HEK293 (cell line): ENCODE measurements around the gene OTOR.

Experiments used
- CTCF ChIA-PET: fragments of 350-600 bp; formaldehyde crosslinking; extraction: SDS; loops from one replicate; lab custom pipeline; 2021; ENCODE audit warnings: antibody characterized with exemption; lab: Yijun Ruan, JAX
- POLR2A ChIA-PET: fragments of 300-600 bp; formaldehyde crosslinking; extraction: SDS; loops from one replicate; lab custom pipeline; 2020; ENCODE audit warnings: antibody characterized with exemption, inconsistent platforms; lab: Yijun Ruan, JAX
- H3K27ac ChIP-seq: fragments of 200-500 bp; sonication (Bioruptor generic); 2 replicates; pipeline ENCODE4 v1.5.1; 2014; ENCODE audit warnings: low read depth, low read length, control low read depth, inconsistent platforms; ENCODE audit errors: extremely low read depth
- H3K36me3 ChIP-seq, 2 experiments: fragments of 200-500 bp in 1 of 2; sonication (Bioruptor generic) in 1 of 2; 1 replicate in 1 of 2; 2 replicates in 1 of 2; pipeline ENCODE4 v1.5.1; 2014 to 2017; ENCODE audit warnings: inconsistent platforms in 2 of 2, low read length in 2 of 2; ENCODE audit not compliant: control insufficient read depth in 2 of 2, insufficient read depth in 1 of 2
- H3K4me1 ChIP-seq: fragments of 200-500 bp; sonication (Bioruptor generic); 2 replicates; pipeline ENCODE4 v1.5.1; 2014; ENCODE audit warnings: mild to moderate bottlenecking, low read length, inconsistent platforms; ENCODE audit not compliant: control insufficient read depth, insufficient read depth
- H3K4me3 ChIP-seq: 2 replicates; pipeline ENCODE4 v1.5.1; 2011; ENCODE audit warnings: low read depth, mild to moderate bottlenecking, control low read depth, low read length, moderate library complexity
- H3K9me3 ChIP-seq: fragments of 200-500 bp; sonication (Bioruptor generic); 2 replicates; pipeline ENCODE4 v1.5.1; 2014; ENCODE audit warnings: low read depth, low read length, inconsistent platforms; ENCODE audit not compliant: control insufficient read depth, insufficient read depth
- EGR2 ChIP-seq: fragments of 450-650 bp; formaldehyde crosslinking; IDR thresholded peaks from 2 replicates; pipeline ENCODE4 v1.5.1; 2016; ENCODE audit warnings: low read depth, missing biosample characterization, missing genetic modification characterization
- GLIS2 ChIP-seq: fragments of 450-650 bp; formaldehyde crosslinking; IDR thresholded peaks from 2 replicates; pipeline ENCODE4 v1.5.1; 2016; ENCODE audit warnings: missing biosample characterization, missing genetic modification characterization
- YY1 ChIP-seq: fragments of 450-650 bp; formaldehyde crosslinking; IDR thresholded peaks from 2 replicates; pipeline ENCODE4 v1.5.1; 2018; ENCODE audit warnings: missing biosample characterization, missing genetic modification characterization
- ZNF138 ChIP-seq: fragments of 450-650 bp; formaldehyde crosslinking; IDR thresholded peaks from 2 replicates; pipeline ENCODE4 v1.5.1; 2016; ENCODE audit warnings: missing biosample characterization, missing genetic modification characterization, borderline replicate concordance
- ZNF16 ChIP-seq: fragments of 450-650 bp; formaldehyde crosslinking; IDR thresholded peaks from 2 replicates; pipeline ENCODE4 v1.5.1; 2016; ENCODE audit warnings: low read depth, missing biosample characterization, missing genetic modification characterization
- ZNF341 ChIP-seq: fragments of 450-650 bp; formaldehyde crosslinking; IDR thresholded peaks from 2 replicates; pipeline ENCODE4; 2016; ENCODE audit warnings: low read depth, missing biosample characterization, missing genetic modification characterization
- ZNF404 ChIP-seq: fragments of 450-650 bp; formaldehyde crosslinking; IDR thresholded peaks from 2 replicates; pipeline ENCODE4 v1.5.1; 2017; ENCODE audit warnings: missing biosample characterization, missing genetic modification characterization
- ZNF416 ChIP-seq: fragments of 450-650 bp; formaldehyde crosslinking; IDR thresholded peaks from 2 replicates; pipeline ENCODE4 v1.5.1; 2016; ENCODE audit warnings: missing biosample characterization, missing genetic modification characterization
- ZNF529 ChIP-seq: fragments of 450-650 bp; formaldehyde crosslinking; IDR thresholded peaks from 2 replicates; pipeline ENCODE4 v1.5.1; 2017; ENCODE audit warnings: missing genetic modification characterization, missing biosample characterization; ENCODE audit not compliant: insufficient replicate concordance
- ZNF544 ChIP-seq: fragments of 450-650 bp; formaldehyde crosslinking; IDR thresholded peaks from 2 replicates; pipeline ENCODE4 v1.5.0; 2017; ENCODE audit warnings: missing biosample characterization, missing genetic modification characterization
- ZNF677 ChIP-seq: fragments of 450-650 bp; IDR thresholded peaks from 2 replicates; pipeline ENCODE4 v1.5.0; 2018; ENCODE audit warnings: missing biosample characterization, mild to moderate bottlenecking, missing genetic modification characterization, moderate library complexity
- ZNF837 ChIP-seq: fragments of 450-650 bp; formaldehyde crosslinking; IDR thresholded peaks from 2 replicates; pipeline ENCODE4 v1.5.1; 2016; ENCODE audit warnings: missing biosample characterization, missing genetic modification characterization
- TF ChIP-seq, protein P1 (sequence below): fragments of 450-650 bp; formaldehyde crosslinking; IDR thresholded peaks from 2 replicates; pipeline ENCODE4 v1.5.1; 2016; ENCODE audit warnings: missing biosample characterization, missing genetic modification characterization, borderline replicate concordance
- TF ChIP-seq, protein P2 (sequence below): fragments of 450-650 bp; formaldehyde crosslinking; IDR thresholded peaks from 2 replicates; pipeline ENCODE4 v1.5.1; 2017; ENCODE audit warnings: missing biosample characterization, missing genetic modification characterization
- TF ChIP-seq, protein P3 (sequence below): fragments of 450-650 bp; formaldehyde crosslinking; IDR thresholded peaks from 2 replicates; pipeline ENCODE4 v1.5.1; 2016; ENCODE audit warnings: missing biosample characterization, missing genetic modification characterization

The OTOR gene

DNA sequence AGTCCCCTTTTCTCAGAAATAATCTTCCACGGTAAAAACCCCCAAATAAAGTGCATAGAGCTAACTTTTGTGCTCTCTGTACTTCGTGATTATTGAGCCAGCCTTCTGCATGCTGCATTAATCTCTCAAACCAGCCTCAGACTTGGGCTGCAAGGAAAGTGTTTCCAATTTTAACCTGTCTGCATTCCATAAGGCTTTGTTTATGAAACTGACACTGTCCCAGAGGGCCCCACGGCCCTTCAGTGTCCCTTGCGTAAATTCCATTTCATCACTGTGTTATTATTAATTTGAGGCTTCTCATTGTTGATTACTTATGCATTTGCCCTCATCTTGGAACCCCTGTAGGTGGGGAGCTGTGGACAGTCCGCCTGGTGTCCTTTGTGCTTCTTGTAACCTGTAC is 33.9 kb upstream of the OTOR start:
- Histone ChIP-seq H3K36me3 (no peaks in the 10 kb centered on the region), H3K9me3 (no peaks in the 10 kb centered on the region), H3K4me3 (no peak overlapping the region), H3K4me1 (no peaks in the 10 kb centered on the region), H3K27ac (no peak overlapping the region)
- POLR2A ChIA-PET = no interaction called here
- CTCF ChIA-PET = no interaction called here
- TF ChIP-seq, protein P1, sequence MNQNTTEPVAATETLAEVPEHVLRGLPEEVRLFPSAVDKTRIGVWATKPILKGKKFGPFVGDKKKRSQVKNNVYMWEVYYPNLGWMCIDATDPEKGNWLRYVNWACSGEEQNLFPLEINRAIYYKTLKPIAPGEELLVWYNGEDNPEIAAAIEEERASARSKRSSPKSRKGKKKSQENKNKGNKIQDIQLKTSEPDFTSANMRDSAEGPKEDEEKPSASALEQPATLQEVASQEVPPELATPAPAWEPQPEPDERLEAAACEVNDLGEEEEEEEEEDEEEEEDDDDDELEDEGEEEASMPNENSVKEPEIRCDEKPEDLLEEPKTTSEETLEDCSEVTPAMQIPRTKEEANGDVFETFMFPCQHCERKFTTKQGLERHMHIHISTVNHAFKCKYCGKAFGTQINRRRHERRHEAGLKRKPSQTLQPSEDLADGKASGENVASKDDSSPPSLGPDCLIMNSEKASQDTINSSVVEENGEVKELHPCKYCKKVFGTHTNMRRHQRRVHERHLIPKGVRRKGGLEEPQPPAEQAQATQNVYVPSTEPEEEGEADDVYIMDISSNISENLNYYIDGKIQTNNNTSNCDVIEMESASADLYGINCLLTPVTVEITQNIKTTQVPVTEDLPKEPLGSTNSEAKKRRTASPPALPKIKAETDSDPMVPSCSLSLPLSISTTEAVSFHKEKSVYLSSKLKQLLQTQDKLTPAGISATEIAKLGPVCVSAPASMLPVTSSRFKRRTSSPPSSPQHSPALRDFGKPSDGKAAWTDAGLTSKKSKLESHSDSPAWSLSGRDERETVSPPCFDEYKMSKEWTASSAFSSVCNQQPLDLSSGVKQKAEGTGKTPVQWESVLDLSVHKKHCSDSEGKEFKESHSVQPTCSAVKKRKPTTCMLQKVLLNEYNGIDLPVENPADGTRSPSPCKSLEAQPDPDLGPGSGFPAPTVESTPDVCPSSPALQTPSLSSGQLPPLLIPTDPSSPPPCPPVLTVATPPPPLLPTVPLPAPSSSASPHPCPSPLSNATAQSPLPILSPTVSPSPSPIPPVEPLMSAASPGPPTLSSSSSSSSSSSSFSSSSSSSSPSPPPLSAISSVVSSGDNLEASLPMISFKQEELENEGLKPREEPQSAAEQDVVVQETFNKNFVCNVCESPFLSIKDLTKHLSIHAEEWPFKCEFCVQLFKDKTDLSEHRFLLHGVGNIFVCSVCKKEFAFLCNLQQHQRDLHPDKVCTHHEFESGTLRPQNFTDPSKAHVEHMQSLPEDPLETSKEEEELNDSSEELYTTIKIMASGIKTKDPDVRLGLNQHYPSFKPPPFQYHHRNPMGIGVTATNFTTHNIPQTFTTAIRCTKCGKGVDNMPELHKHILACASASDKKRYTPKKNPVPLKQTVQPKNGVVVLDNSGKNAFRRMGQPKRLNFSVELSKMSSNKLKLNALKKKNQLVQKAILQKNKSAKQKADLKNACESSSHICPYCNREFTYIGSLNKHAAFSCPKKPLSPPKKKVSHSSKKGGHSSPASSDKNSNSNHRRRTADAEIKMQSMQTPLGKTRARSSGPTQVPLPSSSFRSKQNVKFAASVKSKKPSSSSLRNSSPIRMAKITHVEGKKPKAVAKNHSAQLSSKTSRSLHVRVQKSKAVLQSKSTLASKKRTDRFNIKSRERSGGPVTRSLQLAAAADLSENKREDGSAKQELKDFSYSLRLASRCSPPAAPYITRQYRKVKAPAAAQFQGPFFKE (tag by site-specific recombination) = no peak
- no peak for TF ChIP-seq ZNF341 (tag by site-specific recombination)
- no peak for TF ChIP-seq ZNF837 (tag by site-specific recombination)
- no peak for TF ChIP-seq ZNF529 (tag by site-specific recombination)
- no peak for TF ChIP-seq ZNF404 (tag by site-specific recombination)
- TF ChIP-seq GLIS2 = no peak
- no peak for TF ChIP-seq ZNF138 (tag by site-specific recombination)
- TF ChIP-seq YY1 (tag by site-specific recombination) = no peak

DNA sequence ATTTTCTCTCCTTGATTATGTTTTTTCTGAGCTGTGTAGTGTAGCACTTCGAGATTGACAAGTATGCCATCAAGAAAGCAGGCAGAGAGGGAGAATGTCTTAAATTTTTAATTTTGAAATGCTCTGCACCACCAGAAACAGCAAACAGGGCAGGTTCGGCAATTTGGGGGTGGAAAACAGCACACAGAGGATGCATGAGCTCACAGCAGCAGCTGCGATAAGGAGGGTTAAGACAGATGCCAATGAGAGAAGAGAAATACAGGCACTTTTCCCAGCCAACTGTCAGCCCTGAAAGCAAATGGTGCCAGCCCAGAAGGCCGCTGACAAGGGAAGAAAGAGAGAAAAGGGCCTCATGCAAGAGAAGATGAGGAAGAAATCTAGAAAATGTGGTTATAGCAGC is 33.4 kb upstream of the OTOR start:
- Histone ChIP-seq H3K4me1 (no peaks in the 10 kb centered on the region), H3K36me3 (no peaks in the 10 kb centered on the region), H3K4me3 (no peak overlapping the region), H3K27ac (no peak overlapping the region), H3K9me3 (no peaks in the 10 kb centered on the region)
- no peak for TF ChIP-seq ZNF416 (tag by site-specific recombination)
- no peak for TF ChIP-seq EGR2 (tag by site-specific recombination)
- TF ChIP-seq, protein P2, sequence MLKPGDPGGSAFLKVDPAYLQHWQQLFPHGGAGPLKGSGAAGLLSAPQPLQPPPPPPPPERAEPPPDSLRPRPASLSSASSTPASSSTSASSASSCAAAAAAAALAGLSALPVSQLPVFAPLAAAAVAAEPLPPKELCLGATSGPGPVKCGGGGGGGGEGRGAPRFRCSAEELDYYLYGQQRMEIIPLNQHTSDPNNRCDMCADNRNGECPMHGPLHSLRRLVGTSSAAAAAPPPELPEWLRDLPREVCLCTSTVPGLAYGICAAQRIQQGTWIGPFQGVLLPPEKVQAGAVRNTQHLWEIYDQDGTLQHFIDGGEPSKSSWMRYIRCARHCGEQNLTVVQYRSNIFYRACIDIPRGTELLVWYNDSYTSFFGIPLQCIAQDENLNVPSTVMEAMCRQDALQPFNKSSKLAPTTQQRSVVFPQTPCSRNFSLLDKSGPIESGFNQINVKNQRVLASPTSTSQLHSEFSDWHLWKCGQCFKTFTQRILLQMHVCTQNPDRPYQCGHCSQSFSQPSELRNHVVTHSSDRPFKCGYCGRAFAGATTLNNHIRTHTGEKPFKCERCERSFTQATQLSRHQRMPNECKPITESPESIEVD = no peak
- no peak for TF ChIP-seq ZNF16 (tag by site-specific recombination)
- no peak for TF ChIP-seq ZNF544
- no peak for TF ChIP-seq ZNF677 (tag by site-specific recombination)
- no peak for TF ChIP-seq ZNF138 (tag by site-specific recombination)
- CTCF ChIA-PET = no interaction called here
- POLR2A ChIA-PET = no interaction called here

DNA sequence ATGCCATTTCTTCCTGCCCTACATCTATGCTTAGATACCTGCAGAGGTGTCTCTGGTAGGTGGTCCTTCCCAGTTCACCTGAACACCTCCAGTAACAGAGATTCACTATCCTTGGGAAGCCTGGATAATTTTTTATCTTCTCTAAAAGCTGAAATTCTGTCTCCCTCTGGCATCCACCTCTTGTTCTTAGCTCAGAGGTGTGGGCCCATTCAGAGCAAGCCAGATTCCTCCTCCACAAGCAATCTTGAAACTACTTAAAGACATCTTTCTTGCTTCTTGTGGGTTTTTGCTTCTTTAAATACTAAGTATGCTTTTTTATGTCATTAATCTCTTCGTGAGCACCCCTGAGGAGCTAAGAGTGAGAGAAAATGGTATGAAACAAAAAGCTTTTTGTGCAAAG is 28.7 kb upstream of the OTOR start:
- Histone ChIP-seq H3K27ac (no peak overlapping the region), H3K4me3 (no peak overlapping the region), H3K36me3 (no peaks in the 10 kb centered on the region), H3K4me1 (no peaks in the 10 kb centered on the region), H3K9me3 (no peaks in the 10 kb centered on the region)
- TF ChIP-seq, protein P3, sequence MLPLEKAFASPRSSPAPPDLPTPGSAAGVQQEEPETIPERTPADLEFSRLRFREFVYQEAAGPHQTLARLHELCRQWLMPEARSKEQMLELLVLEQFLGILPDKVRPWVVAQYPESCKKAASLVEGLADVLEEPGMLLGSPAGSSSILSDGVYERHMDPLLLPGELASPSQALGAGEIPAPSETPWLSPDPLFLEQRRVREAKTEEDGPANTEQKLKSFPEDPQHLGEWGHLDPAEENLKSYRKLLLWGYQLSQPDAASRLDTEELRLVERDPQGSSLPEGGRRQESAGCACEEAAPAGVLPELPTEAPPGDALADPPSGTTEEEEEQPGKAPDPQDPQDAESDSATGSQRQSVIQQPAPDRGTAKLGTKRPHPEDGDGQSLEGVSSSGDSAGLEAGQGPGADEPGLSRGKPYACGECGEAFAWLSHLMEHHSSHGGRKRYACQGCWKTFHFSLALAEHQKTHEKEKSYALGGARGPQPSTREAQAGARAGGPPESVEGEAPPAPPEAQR = no peak
- no peak for TF ChIP-seq ZNF677 (tag by site-specific recombination)
- ChIA-PET CTCF (no interaction called here), POLR2A (interaction anchor here (1.2 kb wide), 1 partner anchor 11 kb away, joined by 5 read pairs; no protein-coding TSS in a partner anchor)
